ENCODE results near the gene CAMTA1. TPM values are rescaled to one million over a fixed set of nuclear protein-coding genes. Genes with fewer than 3 reads are reported as not detected.

CAMTA1 gene
- polyA plus RNA-seq, 12 donors: 24.2 to 51.1 (median 44.7) TPM; not detected in 1

DNA sequence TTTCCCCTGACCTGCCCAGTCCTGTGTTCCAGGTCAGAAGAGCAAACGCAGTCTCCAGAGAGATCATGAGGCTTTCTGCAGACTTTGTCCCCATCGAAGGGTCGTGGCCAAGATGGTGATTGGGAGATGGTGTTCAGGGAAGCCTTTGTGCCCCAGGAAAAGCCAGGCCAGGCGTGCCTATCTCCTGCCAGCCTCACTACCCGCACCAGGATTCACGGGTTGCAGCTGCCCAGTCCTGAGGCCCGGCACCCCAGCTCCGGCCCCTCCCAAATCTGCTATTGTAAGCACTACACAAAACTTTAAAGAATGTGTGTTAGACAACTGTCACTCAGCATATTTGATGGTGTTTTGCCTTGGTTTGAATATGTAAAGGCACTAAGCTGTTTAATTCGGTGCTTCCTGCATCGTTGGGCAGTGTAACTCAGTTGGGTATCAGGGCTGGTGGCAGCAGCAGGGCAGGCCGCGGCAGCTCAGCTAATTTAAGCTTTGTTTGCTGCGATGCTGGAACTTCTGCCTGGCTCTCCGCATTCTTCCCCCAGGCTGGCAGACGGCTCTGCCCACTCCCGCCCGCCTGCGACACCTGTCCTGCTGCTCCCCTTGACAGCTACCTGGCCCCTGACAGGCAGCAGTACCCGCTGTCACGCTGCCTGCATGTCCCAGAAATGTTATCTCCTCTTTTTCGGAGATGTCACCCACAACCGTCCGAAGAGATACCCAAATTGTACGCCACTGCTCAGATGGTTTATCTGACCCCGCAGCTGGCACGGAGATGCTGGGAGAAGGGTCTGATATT, 776.9 kb downstream of the CAMTA1 start:
- DNase-seq: no peak

DNA sequence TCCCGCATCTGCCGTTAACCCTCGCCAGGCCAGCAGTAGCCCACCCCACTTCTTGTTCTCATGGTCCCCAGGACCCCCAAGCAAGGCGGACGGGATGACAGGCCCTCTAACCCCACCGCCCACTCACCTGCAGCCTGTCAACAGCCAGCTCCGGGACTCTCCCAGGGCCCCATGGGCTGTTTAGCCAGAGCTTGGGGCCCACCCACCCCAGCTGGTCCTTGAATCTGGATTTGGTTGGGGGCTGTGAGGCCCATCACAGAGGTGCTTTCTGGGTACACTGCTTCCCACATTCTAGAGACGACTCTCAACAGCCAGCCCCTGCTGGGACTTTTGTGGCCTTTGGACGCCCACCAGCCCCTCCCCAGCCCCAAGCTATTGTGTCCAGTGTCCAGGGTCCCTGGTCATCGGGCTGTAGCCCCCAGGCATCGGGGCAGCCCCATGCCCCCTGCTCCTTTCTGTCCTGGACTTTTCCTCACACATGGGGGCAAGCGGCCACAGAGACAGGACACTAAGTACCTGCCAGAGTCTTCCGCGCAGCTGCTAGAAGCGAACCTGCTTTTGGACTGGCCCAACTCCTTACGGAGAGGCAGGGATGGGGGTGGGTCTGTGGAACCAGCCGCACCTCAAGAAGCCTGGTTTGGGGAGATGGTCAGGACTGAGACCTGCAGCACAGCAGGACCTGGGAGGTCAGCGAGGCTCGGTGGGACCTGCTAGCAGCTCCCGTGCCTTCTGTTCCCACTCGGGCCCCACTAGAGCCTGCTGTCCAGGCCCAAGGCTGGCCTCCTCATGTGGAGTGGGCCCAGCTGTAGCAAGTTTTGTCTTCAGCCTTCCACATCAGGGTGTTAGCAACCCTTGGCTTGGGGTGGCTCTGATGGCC, 777.7 kb downstream of the CAMTA1 start:
- no peak for DNase-seq

DNA sequence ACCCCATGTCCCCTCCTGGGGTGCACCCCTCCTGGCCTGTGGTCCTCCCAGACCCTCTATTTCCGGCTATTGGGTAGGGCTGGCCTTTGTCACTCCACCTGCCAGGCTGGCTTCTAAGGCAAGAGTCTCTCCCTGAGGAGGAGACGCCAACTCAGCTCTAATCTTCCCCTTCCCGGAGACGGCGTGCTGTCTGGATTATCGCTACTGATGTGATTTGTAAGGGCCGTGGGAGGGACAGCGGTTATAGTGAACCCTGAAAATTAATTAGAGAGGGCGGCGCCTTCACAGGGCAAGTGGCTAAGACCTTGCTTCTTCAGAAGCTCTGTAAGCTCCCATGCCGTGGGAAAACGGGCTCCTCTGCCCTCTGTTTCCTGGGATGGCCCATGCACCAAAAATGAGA, 778.9 kb downstream of the CAMTA1 start:
- no peak for DNase-seq

DNA sequence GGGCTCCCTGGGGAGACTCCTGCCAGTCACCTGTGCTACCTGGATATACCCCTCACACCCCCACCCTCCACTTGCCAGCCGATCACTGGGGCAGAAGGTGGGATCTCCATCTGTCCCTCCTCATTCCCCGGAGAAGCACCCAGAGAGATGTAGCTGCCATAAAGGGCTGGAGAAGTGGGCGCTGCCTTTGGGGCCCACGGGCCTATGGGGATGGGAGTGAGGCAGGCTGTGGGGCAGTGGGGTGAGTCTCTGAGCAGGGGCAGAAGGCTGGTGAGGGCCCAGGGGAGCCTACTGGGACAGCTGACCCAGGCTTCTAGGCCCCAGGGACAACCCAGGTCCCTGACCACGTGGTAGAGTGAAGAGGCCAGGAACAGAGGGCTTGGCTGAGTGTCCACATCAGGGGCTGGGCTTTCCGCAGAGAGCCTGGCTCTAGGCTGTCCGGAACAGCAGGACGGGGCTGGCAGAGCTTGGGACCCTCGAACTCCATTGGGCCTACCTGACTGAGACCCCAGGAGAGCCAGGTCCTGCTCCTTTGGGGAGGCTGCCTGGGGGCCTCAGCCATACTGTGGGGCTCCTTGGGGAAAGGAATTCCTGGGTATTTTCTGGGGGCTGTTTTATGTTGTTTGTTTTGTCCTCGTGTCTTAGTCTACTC, 780.0 kb downstream of the CAMTA1 start:
- DNase-seq: no peak

DNA sequence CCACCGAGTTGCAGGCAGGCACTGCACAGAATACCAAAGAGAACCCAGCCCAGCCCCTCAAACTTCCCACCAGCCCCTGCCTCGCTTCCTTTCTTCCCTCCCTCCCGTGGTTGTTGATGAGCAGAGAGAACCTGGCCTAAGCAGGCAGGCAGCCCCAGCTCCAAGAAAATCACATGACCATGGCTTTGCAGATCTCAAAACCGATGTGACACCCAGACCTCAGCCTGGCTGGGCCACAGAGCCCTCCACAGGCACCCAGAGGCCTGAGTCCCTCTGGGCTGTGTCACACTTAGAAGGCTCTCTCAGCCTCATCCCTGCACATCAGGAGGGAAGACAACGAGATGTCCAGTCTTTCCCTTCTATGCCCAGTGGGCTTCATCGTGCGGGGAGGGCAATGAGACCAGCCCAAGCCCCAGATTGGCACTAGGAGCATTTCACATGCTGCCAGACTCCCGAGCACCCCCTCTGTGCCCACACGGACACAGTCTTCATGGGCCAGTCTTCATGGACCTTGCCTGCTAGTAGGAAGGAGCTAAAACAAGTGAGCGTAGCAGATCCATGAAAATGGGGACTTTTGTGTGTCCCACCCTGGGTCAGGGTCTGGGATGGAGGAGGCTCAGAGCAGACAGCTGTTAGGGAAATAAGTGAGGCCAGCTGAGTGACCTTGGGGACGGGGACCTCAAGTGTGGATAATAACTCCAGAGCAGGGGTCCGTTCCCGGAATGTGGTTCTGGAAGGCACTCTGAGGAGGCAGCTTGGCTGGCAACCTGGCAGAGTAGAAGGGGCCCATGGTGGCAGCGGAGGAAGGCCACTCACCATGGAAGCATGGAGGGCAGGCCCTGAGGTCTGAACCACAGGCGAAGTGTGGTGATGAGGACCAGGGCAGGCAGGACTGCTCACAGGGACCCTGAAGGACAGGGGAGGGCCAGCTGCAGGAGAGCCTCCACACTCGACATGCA, 781.4 kb downstream of the CAMTA1 start:
- DNase-seq: no peak

DNA sequence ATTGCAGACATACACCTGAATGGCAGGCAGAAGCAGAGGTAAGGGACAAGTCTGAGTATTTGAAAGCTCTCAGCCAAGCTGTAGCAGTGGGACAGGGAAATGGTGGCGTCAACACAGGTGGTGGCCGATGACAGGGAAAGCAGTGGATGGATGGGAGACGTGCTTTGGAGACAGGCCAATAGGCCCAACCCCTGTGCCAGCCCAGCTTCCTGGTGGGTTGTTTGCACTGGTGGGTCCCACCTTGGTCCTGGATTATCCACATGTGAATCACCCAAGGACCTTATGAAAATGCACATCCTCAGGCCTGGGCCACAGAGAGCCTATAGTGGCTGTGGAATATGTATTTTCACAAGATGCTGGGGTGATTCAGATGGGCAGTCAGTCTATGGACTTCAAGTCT, 782.1 kb downstream of the CAMTA1 start:
- DNase-seq: no peak

DNA sequence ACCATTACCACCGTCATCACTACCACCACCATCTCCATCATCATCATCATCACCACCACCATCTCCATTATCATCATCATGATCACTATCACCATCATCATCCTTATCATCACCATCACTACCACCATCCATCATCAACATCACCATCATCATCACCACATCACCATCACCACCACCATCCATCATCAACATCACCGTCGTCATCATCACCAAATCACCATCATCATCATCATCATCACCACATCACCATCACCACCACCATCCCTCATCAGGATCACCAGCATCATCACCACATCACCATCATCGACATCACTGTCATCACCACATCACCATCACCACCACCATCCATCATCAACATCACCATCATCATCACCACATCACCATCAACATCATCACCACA, 782.8 kb downstream of the CAMTA1 start:
- no peak for DNase-seq

DNA sequence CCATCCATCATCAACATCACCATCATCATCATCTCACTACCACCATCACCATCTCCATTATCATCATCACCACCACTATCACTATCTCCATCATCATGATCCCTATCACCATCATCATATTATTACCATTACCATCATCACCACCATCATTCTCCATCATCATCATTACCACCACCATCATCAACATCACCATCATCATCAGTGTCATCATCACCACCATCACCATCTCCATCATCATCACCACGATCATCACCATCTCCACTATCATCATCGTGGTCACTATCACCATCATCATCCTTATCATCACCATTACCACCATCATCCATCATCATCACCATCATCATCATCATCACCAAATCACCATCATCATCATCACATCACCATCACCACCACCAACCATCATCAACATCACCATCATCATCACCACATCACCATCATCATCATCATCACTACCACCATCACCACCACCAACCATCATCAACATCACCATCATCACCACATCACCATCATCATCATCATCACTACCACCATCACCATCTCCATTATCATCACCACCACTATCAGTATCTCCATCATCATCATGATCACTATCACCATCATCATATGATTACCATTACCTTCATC, 783.8 kb downstream of the CAMTA1 start:
- DNase-seq: no peak

DNA sequence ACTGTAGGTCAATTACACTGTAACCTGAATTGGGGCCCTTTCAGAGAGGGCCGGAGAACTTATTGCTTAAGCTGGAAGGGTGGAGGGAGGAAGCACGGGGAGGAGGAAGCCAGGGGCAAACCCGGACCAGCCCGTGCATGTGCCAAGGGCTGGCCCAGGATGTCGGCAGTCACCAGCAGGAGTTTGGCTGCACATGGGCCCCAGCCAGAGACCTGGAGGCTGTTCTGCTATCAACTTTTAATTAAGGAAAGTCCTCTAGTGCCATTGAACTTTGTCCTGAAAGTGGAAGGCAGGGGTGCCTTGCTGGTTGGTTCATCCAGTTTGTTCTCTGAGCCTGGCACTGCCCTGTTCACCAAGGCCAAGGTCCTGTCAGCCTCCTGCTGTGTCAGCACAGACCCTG, 785.1 kb downstream of the CAMTA1 start:
- DNase-seq: no peak

DNA sequence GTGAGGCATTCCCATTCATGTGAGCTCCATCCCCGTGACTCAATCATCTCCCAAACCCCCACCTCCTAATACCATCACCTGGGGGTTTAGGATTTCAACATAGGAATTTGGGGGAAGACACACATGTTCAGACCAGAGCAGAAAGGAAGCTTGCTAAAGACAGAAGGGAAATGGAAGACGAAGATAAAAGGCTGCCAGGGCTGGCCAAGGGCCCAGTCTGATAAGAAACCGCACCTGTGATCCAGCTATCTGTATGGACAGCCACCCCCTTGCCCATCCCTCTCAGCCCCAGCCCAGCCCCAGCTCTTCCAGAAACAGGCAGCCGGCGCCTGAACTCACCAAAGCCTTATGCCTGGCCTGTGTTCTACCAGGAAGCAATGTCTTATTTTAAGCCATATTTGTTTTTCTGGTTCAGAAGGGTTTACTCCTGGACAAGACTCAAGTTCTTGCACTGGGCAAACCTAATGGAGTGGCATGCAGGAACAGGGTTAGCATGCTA, 787.4 kb downstream of the CAMTA1 start:
- DNase-seq: no peak

DNA sequence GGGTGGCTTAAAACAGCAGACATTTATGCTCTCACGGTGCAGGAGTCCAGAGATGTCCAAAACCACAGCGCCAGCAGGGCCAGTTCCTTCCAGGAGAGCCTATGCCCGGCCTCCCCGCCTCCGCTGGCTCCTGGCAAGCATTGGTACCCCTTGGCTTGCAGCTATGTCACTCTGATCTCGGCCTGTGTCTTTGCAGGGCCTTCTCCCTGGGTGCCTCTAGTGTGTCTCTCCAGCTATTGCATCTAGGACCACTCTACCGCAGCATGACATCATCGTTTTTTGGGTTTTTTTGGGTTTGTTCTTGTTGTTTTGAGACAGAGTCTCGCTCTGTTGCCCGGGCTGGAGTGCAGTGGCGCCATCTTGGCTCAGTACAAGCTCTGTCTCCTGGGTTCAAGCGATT, 788.2 kb downstream of the CAMTA1 start:
- no peak for DNase-seq

DNA sequence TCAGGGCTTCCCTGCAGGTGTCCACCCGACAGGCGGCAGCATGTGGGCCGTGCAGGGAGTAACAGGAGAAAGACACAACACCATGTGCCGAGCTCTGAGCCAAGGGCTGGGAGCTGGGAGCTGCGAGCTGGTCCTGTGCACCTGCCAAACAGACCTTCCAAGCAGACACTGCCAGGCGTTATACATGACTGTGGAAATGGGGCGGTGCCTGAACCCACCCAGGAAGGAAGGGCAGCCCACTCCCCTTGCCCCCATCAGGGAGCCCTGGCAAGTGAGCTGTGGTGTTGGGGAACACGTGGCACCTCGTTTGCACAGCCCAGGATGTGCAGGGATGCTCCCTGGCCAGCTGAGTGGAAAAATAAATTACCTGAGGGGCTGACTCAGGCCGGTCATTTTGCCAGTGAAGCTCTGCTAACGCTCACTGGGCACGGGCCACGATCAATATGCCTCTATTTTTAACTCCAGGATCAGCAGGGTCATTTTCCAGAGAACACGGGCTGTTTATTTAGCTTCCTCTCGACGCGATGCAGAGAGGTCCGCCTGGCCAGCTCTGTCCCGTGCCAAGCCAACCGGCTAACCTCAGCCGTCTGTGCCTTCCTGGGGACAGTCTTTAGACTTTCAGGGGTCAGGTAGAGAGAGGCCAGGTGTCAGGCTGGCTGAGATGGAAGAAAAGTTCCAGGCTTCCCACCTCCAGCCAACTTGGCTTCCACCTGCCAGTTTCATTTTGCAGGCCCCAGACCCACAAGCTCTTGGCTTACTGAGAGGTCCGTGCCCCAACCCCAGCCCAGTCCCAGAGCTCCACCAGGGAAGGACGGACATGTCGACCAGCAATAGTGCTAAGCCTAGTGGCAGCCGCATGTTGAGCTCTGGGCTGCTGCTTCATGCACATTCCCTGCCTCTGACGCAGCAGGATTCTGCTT, 789.1 kb downstream of the CAMTA1 start:
- DNase-seq: peak; percentile 44

DNA sequence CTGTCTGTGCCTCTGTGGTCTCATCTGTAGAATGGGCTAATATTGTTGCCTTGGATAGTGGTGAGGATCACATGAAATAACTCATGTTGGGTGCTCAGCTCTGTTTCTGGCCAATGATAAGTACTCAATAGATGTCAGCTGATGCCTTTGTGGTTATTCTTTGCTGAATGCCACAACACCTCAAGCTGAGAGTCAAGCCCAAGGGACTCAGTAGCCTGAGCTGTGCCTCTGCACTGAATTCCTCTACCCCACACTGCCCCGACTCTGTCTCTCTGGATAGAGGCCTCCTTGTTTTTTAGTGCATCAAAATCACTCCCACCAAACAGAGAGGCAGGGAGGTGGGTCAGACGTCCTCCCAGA, 789.8 kb downstream of the CAMTA1 start:
- DNase-seq: no peak

DNA sequence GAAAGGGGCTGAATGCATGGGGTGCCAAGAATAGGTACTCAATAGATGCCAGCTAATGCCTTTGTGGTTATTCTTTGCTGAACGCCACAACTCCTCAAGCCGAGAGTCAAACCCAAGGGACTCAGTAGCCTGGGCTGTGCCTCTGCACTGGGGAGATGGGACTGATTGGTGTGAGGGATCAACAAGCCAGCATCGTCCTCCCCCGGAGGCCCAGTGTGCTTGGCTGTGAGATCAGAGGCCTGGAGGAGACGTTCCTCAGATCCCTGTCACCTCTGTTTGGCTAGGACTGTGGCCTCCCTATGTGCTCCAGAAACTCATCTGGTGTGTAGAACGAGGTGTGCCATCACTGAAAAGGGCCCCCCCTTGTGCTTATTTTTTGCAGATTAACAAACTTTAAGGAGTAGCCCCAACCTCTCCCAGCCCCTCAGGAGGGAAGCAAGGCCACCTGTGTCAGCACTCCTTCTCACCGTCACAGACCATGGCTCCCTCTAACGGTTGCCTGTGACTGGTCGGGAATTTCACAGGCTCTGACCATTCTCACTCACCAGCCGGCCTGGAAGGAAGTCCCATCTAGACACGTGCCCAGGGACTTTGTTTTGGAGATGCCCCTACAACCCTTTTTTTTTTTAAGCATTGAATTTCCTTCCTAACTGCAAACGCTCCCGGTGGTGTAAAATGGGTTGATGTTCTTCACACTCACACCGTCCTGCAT, 791.8 kb downstream of the CAMTA1 start:
- no peak for DNase-seq

DNA sequence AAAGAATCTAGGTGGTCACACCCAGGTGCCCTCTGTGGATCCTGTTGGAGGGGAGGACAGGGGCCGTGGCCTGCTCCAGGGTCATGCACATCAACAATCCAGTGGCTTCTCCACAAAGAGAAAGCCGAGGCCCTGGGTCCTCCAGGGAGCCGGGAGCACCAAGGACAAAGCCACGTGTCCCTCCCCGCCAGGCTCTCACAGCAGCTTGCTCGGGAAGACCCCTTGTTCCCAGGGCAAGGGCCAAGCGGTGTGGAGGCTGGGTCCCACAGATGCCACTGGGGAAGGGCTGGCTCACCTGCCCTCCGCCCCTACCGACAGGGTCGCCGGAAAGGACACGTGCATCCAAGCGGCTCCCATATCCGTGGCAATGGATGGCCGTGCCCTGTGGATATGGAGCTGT, 793.0 kb downstream of the CAMTA1 start:
- no peak for DNase-seq

DNA sequence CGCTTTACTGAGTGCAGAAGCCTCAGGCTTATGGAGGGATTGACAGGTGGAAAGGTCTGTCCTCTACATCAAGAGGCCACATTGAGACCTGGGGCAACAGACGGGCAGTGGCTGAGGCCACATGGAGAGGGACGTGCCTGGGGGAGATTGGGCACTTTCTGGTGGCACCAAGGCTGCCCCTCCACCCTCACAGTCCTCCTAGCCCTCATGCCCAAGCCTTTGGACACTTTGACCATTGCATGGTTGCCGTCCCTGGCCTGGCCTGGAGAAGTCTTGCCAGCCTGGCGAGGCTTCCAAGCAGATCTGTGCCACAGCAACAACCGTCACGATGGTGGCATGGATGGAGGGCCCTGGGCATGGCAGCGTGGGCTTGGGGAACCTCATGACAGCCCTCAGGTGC, 793.8 kb downstream of the CAMTA1 start:
- DNase-seq: no peak

DNA sequence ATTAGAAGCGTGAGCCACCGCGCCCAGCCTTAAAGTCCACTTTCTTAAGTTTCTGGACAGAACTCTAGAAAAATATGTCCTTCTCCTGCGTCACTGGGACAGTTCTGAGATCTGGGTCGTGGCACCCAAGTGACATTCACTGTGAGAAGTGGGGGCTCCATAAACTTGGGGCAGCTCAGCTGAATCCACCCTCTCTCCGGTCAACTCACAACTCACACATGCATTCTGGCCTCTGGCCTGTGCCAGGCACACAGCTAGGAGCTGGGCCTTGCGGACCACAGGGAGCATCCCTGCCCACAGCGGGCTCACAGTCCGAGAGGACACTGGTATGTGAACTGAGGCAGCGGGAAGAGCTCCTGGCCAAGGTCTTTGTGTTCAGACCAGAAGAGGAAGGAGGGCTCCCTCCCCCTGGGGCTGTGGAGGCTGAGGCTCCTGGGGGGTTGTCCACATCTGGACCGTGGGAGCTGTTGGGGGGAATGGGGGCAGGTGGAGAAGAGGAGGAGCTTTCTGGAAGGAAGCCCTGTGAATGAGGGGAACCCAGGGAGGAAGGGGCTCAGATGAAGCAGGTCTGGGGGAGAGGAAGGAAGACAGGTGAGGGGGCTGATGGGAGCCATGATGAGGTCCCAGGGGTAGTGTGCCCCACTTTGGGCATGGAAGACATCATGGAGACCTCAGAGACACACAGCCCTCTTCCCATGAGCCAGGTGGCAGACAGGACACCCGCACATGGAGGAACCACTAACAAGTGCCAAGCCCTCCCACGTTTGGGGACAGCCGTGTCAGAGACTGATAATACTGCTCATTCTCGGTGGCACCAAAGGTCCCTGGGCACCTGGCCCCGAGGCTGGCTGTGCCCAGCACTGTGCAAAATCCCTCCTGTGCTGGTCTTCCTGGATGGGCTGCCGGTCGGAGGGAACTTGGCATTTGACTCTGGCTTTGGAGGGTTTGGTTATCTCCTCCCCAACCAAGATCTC, 794.9 kb downstream of the CAMTA1 start:
- no peak for DNase-seq

All from muscle of arm (tissue), 12 donors.